ENCODE data around the gene SERPIND1.

DNA sequence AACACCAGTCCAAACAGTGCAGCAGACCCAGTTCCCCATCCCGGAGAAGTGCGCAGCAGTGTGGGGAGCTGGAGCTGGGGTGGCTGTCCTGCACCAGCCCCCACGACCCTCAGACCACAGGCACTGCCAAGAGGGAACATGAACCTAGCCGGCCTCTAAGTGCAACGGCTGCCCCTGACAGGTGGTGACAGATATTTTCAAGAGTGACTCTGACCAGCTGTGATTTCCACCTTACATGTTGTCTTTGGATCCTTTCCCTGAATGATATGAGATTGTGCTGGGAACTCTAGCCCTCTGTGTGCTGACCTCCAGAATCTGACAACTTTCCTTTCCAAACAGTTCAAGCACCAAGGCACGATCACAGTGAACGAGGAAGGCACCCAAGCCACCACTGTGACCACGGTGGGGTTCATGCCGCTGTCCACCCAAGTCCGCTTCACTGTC, 12.6 kb downstream of the SERPIND1 start:
- TF ChIP-seq, protein P1, sequence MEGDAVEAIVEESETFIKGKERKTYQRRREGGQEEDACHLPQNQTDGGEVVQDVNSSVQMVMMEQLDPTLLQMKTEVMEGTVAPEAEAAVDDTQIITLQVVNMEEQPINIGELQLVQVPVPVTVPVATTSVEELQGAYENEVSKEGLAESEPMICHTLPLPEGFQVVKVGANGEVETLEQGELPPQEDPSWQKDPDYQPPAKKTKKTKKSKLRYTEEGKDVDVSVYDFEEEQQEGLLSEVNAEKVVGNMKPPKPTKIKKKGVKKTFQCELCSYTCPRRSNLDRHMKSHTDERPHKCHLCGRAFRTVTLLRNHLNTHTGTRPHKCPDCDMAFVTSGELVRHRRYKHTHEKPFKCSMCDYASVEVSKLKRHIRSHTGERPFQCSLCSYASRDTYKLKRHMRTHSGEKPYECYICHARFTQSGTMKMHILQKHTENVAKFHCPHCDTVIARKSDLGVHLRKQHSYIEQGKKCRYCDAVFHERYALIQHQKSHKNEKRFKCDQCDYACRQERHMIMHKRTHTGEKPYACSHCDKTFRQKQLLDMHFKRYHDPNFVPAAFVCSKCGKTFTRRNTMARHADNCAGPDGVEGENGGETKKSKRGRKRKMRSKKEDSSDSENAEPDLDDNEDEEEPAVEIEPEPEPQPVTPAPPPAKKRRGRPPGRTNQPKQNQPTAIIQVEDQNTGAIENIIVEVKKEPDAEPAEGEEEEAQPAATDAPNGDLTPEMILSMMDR (IDR thresholded peaks at IDR 0.05; ENCODE audit: insufficient read depth, low read depth, low read length) = no peak
- TF ChIP-seq EZH2 (IDR thresholded peaks at IDR 0.05; ENCODE audit: insufficient read depth, low read length) = no peak
